ENCODE results near the gene DNAH10.
A peak's percentile ranks its signal among the peaks of the same experiment; 100 is the strongest.

The DNAH10 gene

GRCh38 chr12:123761841-123762714 lies at the start of gene DNAH10:
Gene DNAH10 (plus strand): TSS chr12:123762301. CDS start chr12:123762337, 36 bp downstream.
- no peak for DNase-seq

GRCh38 chr12:123712780-123713319 lies 49.3 kb upstream of the DNAH10 start:
- no peak for DNase-seq

GRCh38 chr12:123713398-123713797 lies 48.7 kb upstream of the DNAH10 start:
- no peak for DNase-seq

- DNase-seq: no peak
These were observed 48.1 kb upstream of the DNAH10 start for GRCh38 chr12:123713823-123714585.

GRCh38 chr12:123715195-123715594 lies 46.9 kb upstream of the DNAH10 start:
- DNase-seq: no peak

- DNase-seq: no peak
These were observed 44.8 kb upstream of the DNAH10 start for GRCh38 chr12:123717350-123717749.

- no peak for DNase-seq
These were observed 41.8 kb upstream of the DNAH10 start for GRCh38 chr12:123720141-123720814.

GRCh38 chr12:123721245-123721644 lies 40.9 kb upstream of the DNAH10 start:
- DNase-seq: no peak

GRCh38 chr12:123723011-123723410 lies 39.1 kb upstream of the DNAH10 start:
- DNase-seq: no peak

GRCh38 chr12:123723765-123724164 lies 38.3 kb upstream of the DNAH10 start:
- DNase-seq: no peak

GRCh38 chr12:123726244-123726643 lies 35.9 kb upstream of the DNAH10 start:
- no peak for DNase-seq

- DNase-seq: no peak
These were observed 35.1 kb upstream of the DNAH10 start for GRCh38 chr12:123726962-123727361.

- DNase-seq: no peak
These were observed 34.2 kb upstream of the DNAH10 start for GRCh38 chr12:123727878-123728277.

GRCh38 chr12:123731596-123731995 lies 30.5 kb upstream of the DNAH10 start:
- DNase-seq: no peak

- DNase-seq: no peak
These were observed 29.9 kb upstream of the DNAH10 start for GRCh38 chr12:123732251-123732650.

- no peak for DNase-seq
These were observed 28.9 kb upstream of the DNAH10 start for GRCh38 chr12:123733229-123733628.

- no peak for DNase-seq
These were observed 27.8 kb upstream of the DNAH10 start for GRCh38 chr12:123734268-123734667.

GRCh38 chr12:123741937-123742572 lies 20.0 kb upstream of the DNAH10 start:
- peak; percentile 1 for DNase-seq

- no peak for DNase-seq
These were observed 19.1 kb upstream of the DNAH10 start for GRCh38 chr12:123743002-123743401.

GRCh38 chr12:123744836-123745235 lies 17.3 kb upstream of the DNAH10 start:
- no peak for DNase-seq

GRCh38 chr12:123747309-123747708 lies 14.8 kb upstream of the DNAH10 start:
- no peak for DNase-seq

GRCh38 chr12:123748161-123748560 lies 13.9 kb upstream of the DNAH10 start:
- no peak for DNase-seq

GRCh38 chr12:123748661-123749060 lies 13.4 kb upstream of the DNAH10 start:
- no peak for DNase-seq

All from NK-92 treated with Interleukin-12 subunit alpha and Interleukin-12 subunit beta, amount 100 ng/mL, for 24 hours (cell line).